NCI-H1417 (cell line): ENCODE data around the gene BTN1A1.
A peak's percentile ranks its signal among the peaks of the same experiment; 100 is the strongest.
"Not testable (repeated sequence)": the region's sequence is repeated elsewhere in the genome, so short reads cannot be mapped to it uniquely, and the experiment has no call there.

Experiments used
- DNase-seq, 3 experiments: peaks; one replicate each; lab custom pipeline; 2025; lab: John Stamatoyannopoulos, UW

BTN1A1 gene, protein sequence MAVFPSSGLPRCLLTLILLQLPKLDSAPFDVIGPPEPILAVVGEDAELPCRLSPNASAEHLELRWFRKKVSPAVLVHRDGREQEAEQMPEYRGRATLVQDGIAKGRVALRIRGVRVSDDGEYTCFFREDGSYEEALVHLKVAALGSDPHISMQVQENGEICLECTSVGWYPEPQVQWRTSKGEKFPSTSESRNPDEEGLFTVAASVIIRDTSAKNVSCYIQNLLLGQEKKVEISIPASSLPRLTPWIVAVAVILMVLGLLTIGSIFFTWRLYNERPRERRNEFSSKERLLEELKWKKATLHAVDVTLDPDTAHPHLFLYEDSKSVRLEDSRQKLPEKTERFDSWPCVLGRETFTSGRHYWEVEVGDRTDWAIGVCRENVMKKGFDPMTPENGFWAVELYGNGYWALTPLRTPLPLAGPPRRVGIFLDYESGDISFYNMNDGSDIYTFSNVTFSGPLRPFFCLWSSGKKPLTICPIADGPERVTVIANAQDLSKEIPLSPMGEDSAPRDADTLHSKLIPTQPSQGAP

GRCh38 chr6:26500102-26500501, at the start of gene BTN1A1:
BTN1A1 (plus strand) TSS chr6:26500303; CDS start chr6:26501287, 984 bp downstream.
- no peak for DNase-seq

GRCh38 chr6:26452631-26453235, 47.4 kb upstream of the BTN1A1 start:
- DNase-seq: no peak

- no peak for DNase-seq
Observed at GRCh38 chr6:26454631-26455030, 45.5 kb upstream of the BTN1A1 start.

- no peak for DNase-seq
Observed at GRCh38 chr6:26455357-26455970, 44.6 kb upstream of the BTN1A1 start.

- no peak for DNase-seq
Observed at GRCh38 chr6:26457264-26457805, 42.8 kb upstream of the BTN1A1 start.

DNA sequence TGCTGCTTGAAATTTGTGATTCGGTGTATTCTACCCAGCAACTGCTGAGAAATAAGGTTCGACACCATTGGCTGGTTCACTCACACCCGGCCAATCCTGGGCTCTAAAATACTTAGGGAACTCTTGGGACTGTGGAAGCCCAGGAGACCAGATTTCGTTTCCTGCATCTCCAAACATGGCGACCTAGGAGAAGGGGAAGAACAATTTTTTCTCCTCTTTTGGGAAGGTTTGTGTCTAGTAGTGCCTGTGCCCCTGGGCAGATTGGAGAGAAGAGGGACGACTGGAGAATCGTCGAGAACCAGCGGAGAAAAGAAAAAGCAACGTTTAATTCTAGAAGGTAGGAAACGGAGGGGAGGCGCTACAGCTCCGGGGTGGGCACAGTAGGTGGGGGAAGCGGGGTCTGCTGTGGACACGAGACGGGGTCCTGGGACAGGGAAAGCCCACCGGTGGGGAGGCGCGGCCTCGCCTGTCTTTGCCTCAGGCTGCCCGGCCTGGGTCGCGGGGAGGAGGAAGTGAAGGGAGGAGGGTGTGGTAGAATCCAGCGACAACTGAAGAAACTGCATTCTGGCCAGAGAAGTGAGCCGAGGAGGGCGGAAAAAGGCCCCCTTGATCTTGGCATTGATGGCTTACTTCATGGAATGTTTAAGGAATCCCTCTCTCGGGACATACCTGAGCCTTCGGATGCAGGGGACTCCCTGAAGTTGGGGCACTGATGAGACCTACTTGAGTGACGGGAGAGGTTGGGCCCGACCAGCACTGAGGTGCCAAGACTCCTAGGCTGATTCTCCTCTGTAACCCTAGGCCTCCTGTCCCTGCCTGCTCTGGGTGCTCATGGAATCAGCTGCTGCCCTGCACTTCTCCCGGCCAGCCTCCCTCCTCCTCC, 42.1 kb upstream of the BTN1A1 start, which contains the start of gene BTN2A1:
BTN2A1 (plus strand) TSS at position 150 of the 883 bp plus-strand sequence; CDS start at position 832, 682 bp downstream.
- peak; percentile 78 to 92 (median 90) for DNase-seq

- no peak for DNase-seq
Observed at GRCh38 chr6:26459023-26459810, 40.9 kb upstream of the BTN1A1 start.

DNA sequence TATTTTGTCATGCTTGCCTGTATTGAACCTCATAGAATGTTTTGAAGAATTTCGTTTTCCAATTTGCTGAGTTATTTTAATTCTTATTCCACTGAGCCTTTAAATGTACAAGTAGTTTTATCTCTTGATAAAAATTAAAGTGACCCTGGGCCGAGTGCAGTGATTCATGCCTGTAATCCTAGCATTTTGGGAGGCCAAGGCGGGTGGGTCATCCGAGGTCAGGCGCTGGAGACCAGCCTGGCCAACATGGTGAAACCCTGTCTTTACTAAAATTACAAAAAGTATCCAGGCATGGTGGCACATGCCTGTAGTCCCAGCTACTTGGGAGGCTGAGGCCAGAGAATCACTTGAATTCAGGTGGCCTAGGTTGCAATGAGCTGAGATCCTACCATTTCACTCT, 38.8 kb upstream of the BTN1A1 start:
- DNase-seq: not testable (repeated sequence)

DNA sequence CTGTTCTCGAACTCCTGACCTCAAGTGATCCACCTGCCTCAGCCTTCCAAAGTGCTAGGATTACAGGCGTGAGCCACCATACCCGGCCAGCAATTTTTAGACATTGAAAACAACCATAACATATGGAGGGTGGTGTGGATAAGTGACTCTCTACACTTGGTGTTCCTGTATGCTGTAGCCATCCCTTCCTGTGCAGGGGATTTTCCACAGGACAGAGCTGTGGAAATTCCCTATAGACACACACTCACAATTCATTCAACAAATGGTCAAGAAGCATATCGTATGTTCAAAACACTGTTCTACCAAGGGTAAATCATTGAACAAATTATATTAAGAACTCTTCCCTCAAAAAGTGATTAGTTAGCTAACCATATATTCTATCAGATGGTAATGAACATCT, 36.1 kb upstream of the BTN1A1 start:
- no peak for DNase-seq

- DNase-seq: no peak
Observed at GRCh38 chr6:26464416-26465131, 35.5 kb upstream of the BTN1A1 start.

DNA sequence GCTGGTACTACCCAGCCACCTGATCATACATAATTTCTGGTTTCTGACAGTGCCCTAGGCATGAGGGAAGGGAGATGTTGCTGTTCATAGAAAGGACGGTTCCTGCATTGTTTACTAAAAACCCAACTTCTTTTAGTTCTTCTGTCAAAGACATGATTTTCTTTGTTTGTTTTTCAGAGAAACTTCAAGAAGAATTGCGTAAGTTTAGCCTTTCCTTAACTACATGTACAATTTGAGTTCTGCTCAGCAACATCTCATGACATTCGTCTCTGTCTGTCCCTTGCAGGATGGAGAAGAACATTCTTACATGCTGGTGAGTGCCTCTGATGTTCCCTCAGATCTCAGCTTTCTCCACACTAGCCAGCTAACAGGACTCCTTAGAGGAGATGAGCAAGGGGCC, 34.3 kb upstream of the BTN1A1 start:
- no peak for DNase-seq

GRCh38 chr6:26468829-26469228, 31.3 kb upstream of the BTN1A1 start:
- no peak for DNase-seq

GRCh38 chr6:26470643-26471042, 29.5 kb upstream of the BTN1A1 start:
- no peak for DNase-seq

GRCh38 chr6:26471970-26472369, 28.1 kb upstream of the BTN1A1 start:
- no peak for DNase-seq

DNA sequence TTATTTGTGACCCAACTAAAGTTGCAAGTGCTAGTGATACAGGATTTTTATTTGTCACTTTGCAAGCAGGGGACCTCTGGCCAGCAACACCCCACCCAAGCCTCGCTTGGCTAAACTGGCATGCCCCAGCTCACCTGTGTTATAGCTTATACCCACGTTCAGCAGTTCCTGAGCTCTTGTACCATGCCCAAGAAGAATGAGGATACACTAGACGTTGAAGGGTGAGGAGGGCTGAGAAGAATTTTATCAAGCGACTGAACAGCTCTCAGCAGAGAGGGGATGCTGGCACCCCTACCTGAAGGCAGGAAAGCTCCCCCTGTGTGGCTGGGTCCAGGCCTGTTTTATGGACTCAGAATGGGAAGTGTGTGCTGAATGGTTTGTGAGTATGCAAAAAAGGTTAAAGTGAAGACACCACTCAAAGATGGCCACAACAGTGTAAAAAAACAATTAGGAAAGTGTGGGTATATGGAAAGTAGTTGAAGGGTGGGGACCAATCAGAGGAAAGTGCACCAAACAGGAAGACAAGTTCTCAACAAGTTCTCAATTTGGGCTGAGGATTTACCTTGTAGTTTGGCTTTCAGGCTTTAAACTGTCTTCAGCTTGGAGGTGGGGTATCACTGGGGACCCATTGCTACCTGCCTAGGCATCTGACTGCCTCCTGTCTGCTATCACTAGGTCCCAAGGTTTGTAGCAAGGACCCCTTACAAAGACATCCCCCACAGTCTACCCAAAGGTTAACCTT, 27.4 kb upstream of the BTN1A1 start:
- DNase-seq: no peak

- no peak for DNase-seq
Observed at GRCh38 chr6:26473429-26473757, 26.7 kb upstream of the BTN1A1 start.

GRCh38 chr6:26473758-26474438, 26.2 kb upstream of the BTN1A1 start:
- peak; percentile 29 to 71 (median 44) for DNase-seq

GRCh38 chr6:26474439-26474881, 25.6 kb upstream of the BTN1A1 start:
- DNase-seq: peak in 1 of 3 experiments; percentile 40
